Vagina (tissue), 2 donors: ENCODE results near the gene SLC7A6. TPM values are rescaled to one million over a fixed set of nuclear protein-coding genes. Genes with fewer than 3 reads are reported as not detected.

Source experiments
- DNase-seq, 2 donors: peaks; one replicate each; pipeline ENCODE4 v3.0.0-alpha.2; 2017; ENCODE audit errors: extremely low spot score in 2 of 2
- H3K27ac ChIP-seq: fragments of 200-600 bp; sonication (generic); one replicate; pipeline ENCODE4 v1.5.1; 2019
- H3K27me3 ChIP-seq: fragments of 200-600 bp; sonication (generic); one replicate; pipeline ENCODE4 v1.5.1; 2019
- H3K36me3 ChIP-seq, 2 donors: fragments of 200-600 bp; sonication (generic); one replicate each; pipeline ENCODE4 v1.5.1; 2017 to 2019
- H3K4me1 ChIP-seq: fragments of 200-600 bp; sonication (generic); one replicate; pipeline ENCODE4 v1.5.1; 2019
- H3K4me3 ChIP-seq, 2 donors: fragments of 200-600 bp; sonication (generic); 1 replicate in 1 of 2; 2 replicates in 1 of 2; pipeline ENCODE4 v1.5.1; 2016 to 2019
- H3K9me3 ChIP-seq: fragments of 200-600 bp; sonication (generic); one replicate; pipeline ENCODE4 v1.5.1; 2019
- POLR2A ChIP-seq, 2 donors: fragments of 450-650 bp; IDR thresholded peaks; one replicate each; pipeline ENCODE4 v1.6.1; 2017; ENCODE audit warnings: antibody characterized with exemption in 2 of 2, mild to moderate bottlenecking in 2 of 2, moderate library complexity in 2 of 2
- POLR2AphosphoS5 ChIP-seq, 2 donors: sonication (generic); formaldehyde crosslinking; IDR thresholded peaks; one replicate each; pipeline ENCODE4 v1.9.0; 2017; ENCODE audit warnings: antibody characterized with exemption in 2 of 2, mild to moderate bottlenecking in 2 of 2, low read depth in 1 of 2; ENCODE audit not compliant: insufficient read depth in 1 of 2
- intact Hi-C: fragments of 100-400 bp; cut with DNase I; formaldehyde crosslinking; loops from one replicate; pipeline ENCODE4 v1.15.1; 2023
- total RNA-seq: library from RNA; depleted of rRNA; stranded (reverse); fragments of >200 nt; gene quantifications from one replicate; pipeline ENCODE4 v1.2.3, GENCODE V29; 2016
- TF ChIP-seq, protein P1 (sequence below), 3 experiments: fragments of 450-650 bp in 2 of 3; fragments of 200-600 bp in 1 of 3; sonication (generic) in 1 of 3; IDR thresholded peaks; one replicate each; pipeline ENCODE4 v1.5.1; 2017 to 2019; ENCODE audit warnings: antibody characterized with exemption in 3 of 3, mild to moderate bottlenecking in 2 of 3, moderate library complexity in 2 of 3

The SLC7A6 gene
- total RNA-seq, 1 donor from 2014 or later: 35.1 TPM

DNA sequence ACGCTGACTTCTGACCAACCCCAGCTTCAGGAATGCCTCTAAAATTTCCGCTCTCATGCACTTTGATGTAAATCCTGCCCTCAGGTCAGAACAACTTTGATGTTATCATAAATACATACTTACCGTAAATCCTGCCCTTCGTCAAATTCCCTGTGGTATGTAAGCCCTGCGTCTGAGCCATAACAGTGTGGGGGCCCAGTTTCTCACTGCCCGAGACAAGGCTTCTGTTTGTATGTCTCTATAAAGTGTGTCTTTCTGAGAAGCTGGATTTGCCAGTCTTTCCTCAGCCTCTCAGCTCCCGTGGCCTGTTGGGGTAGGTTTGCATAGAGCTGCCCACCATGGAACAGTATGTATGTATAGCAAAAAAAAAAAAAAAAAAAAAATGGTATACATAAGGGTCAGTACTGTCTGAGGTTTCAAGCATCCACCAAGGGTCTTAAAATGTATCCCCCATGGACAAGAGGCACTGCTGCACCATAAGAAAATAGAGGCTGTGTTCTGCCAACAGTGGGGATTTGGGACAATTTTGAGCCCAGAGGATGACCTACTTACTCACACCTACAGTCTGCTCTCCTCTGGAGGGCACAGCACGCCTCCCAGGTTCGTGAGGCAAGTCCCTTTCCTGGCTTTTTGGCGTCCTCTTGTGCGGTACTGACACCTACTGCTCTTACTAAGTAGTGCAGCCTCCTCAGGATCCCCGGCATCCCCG is 64.0 kb downstream of the SLC7A6 start:
- Histone ChIP-seq H3K27me3 (no peaks in the 10 kb centered on the region), H3K36me3 (peaks cover 0 to 18% of the 10 kb centered on the region in 2 donors), H3K9me3 (no peaks in the 10 kb centered on the region), H3K27ac (no peak overlapping the region), H3K4me1 (no peaks in the 10 kb centered on the region), H3K4me3 (no peak overlapping the region)
- intact Hi-C loops: loop anchor here (5.0 kb wide), 1 partner anchor 66 kb away; the partner anchor contains the start of gene SLC7A6
- TF ChIP-seq POLR2AphosphoS5 (IDR thresholded peaks at IDR 0.05; ENCODE audit: insufficient read depth in 1 of 2, low read depth in 1 of 2) (peak in 1 of 2 donors; percentile 17), POLR2A (IDR thresholded peaks at IDR 0.05) (no peak)
- TF ChIP-seq, protein P1, sequence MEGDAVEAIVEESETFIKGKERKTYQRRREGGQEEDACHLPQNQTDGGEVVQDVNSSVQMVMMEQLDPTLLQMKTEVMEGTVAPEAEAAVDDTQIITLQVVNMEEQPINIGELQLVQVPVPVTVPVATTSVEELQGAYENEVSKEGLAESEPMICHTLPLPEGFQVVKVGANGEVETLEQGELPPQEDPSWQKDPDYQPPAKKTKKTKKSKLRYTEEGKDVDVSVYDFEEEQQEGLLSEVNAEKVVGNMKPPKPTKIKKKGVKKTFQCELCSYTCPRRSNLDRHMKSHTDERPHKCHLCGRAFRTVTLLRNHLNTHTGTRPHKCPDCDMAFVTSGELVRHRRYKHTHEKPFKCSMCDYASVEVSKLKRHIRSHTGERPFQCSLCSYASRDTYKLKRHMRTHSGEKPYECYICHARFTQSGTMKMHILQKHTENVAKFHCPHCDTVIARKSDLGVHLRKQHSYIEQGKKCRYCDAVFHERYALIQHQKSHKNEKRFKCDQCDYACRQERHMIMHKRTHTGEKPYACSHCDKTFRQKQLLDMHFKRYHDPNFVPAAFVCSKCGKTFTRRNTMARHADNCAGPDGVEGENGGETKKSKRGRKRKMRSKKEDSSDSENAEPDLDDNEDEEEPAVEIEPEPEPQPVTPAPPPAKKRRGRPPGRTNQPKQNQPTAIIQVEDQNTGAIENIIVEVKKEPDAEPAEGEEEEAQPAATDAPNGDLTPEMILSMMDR (IDR thresholded peaks at IDR 0.05): peak; percentile 50 to 91 (median 88)
- DNase-seq: no peak

DNA sequence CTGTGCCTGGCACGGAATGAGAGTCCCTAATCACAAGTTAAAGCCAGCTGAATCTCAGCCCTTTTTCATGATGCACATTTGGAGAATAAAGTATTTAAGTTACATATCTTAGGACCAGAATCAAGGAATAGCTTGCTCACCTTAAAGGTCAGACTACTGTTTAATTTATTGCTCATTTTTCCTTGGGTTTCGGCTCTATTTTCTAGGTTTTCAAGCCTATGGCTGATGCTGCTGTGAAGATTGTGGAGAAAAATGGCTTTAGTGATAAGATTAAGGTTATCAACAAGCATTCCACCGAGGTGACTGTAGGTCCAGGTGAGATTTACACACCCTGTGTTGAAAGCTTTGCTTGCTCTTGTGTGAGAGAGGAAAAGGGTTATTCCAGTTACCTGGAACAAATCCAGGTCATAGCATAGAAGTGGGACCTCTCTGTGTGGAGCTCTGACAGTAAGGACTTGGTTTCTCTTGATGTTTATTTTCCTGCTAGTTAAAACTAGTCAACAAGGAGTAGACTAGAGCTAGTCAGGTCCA is 64.6 kb downstream of the SLC7A6 start:
- no peak overlapping the region for H3K4me3 ChIP-seq
- no peaks in the 10 kb centered on the region for H3K9me3 ChIP-seq
- no peaks in the 10 kb centered on the region for H3K27me3 ChIP-seq
- no peak for DNase-seq
- peaks cover 0 to 18% of the 10 kb centered on the region in 2 donors for H3K36me3 ChIP-seq
- no peak overlapping the region for H3K27ac ChIP-seq
- no peaks in the 10 kb centered on the region for H3K4me1 ChIP-seq
- TF ChIP-seq POLR2AphosphoS5 (IDR thresholded peaks at IDR 0.05; ENCODE audit: insufficient read depth in 1 of 2, low read depth in 1 of 2): no peak
- no peak for TF ChIP-seq POLR2A (IDR thresholded peaks at IDR 0.05)
- TF ChIP-seq, protein P1 (IDR thresholded peaks at IDR 0.05): no peak
- intact Hi-C loops: loop anchor here (5.0 kb wide), 1 partner anchor 67 kb away; the partner anchor contains the start of gene SLC7A6

DNA sequence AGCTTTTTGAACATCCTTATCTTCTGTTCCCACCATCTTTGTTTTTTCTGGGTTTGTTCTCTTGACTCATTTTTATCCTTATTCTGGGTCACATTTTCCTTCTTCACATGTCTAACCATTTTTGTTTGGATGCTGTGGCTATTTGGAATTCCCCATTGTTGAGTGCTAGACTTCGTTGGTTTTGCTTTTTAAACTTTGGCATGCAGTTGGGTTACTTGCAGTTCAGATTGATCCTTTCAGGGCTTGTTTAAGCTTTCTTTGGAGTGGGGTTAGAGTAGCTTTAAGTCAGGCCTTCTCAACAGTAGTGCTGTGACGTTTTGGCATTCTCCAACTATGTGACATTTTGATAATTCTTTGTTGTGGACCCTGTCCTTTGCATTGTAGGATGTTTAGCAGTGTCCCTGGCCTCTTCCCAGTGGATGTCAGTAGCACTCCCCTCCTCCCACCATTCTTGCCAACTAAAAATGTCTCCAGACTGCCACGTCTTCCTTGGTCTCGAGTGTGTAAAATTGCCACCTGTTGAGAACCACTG is 67.6 kb downstream of the SLC7A6 start:
- Histone ChIP-seq H3K27me3 (no peaks in the 10 kb centered on the region), H3K4me1 (no peaks in the 10 kb centered on the region), H3K4me3 (no peak overlapping the region), H3K9me3 (no peaks in the 10 kb centered on the region), H3K27ac (no peak overlapping the region), H3K36me3 (peaks cover 0 to 1% of the 10 kb centered on the region in 2 donors)
- TF ChIP-seq, protein P1 (IDR thresholded peaks at IDR 0.05): no peak
- TF ChIP-seq POLR2A (IDR thresholded peaks at IDR 0.05) (no peak), POLR2AphosphoS5 (IDR thresholded peaks at IDR 0.05; ENCODE audit: insufficient read depth in 1 of 2, low read depth in 1 of 2) (no peak)
- no peak for DNase-seq
- intact Hi-C loops: no loop called here

DNA sequence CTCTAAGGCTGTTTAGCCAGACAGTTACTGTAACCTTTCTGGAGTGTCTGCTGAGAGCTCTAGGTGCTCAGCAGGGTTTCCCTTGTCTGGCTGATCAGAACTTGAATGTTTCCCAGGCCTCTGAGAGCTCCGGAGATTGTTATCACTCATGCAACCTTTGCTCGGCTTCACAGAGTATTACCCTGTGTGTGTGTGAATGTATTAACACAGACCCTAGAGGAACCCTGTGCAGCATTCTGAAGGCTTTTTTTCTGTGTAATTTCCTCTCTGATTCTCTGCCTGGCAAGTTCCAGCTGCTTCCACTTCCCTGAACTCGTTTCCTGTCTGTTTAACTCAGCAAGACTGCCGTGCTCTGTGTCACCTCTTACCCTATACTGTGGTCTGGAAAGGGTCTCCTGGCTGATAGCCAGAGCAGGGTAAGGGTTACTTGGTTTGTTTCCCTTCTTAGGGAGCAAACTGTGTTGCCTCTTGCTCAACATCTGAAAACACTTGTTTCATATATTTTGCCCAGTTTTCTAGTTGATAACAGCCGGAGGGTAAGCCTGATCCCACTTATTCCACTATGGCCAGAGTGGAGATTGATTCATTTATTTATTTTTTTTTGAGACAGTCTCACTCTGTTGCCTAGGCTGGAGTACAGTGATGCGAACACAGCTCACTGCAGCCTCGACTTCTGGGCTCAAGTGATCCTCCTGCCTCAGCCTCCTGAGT is 68.2 kb downstream of the SLC7A6 start:
- H3K4me1 ChIP-seq: no peaks in the 10 kb centered on the region
- H3K4me3 ChIP-seq: no peak overlapping the region
- H3K36me3 ChIP-seq: peaks cover 0 to 7% of the 10 kb centered on the region in 2 donors
- H3K9me3 ChIP-seq: no peaks in the 10 kb centered on the region
- intact Hi-C loops: no loop called here
- H3K27ac ChIP-seq: no peak overlapping the region
- no peaks in the 10 kb centered on the region for H3K27me3 ChIP-seq
- no peak for TF ChIP-seq POLR2A (IDR thresholded peaks at IDR 0.05)
- TF ChIP-seq, protein P1 (IDR thresholded peaks at IDR 0.05): no peak
- no peak for TF ChIP-seq POLR2AphosphoS5 (IDR thresholded peaks at IDR 0.05; ENCODE audit: insufficient read depth in 1 of 2, low read depth in 1 of 2)
- no peak for DNase-seq
